Mesendoderm (in vitro differentiated cells): ENCODE data around the gene CEBPZOS. TPM values are rescaled to one million over a fixed set of nuclear protein-coding genes. Genes with fewer than 3 reads are reported as not detected.

Experiments
- DNase-seq: peaks from one replicate; pipeline ENCODE4 v3.0.0; 2013
- H2AK5ac ChIP-seq: 2 replicates; pipeline ENCODE4 v1.6.1; 2013; ENCODE audit warnings: low read length, inconsistent platforms
- H2BK120ac ChIP-seq: 2 replicates; pipeline ENCODE4 v1.6.1; 2013; ENCODE audit warnings: low read depth, mild to moderate bottlenecking, low read length, moderate library complexity, mixed read lengths
- H2BK15ac ChIP-seq: replicated peaks from 2 replicates; pipeline ENCODE4 v1.6.1; 2013; ENCODE audit warnings: low read depth, mild to moderate bottlenecking, moderate library complexity
- H2BK5ac ChIP-seq: 2 replicates; pipeline ENCODE4 v1.6.1; 2013; ENCODE audit warnings: low read length, inconsistent platforms
- H3K18ac ChIP-seq: 2 replicates; pipeline ENCODE4 v1.6.1; 2013; ENCODE audit warnings: mild to moderate bottlenecking, low read length, mixed read lengths
- H3K23ac ChIP-seq: one replicate; pipeline ENCODE4 v1.6.1; 2013; ENCODE audit warnings: low read length
- H3K27ac ChIP-seq: 2 replicates; pipeline ENCODE4 v1.5.1; 2013; ENCODE audit warnings: low read depth, mild to moderate bottlenecking, inconsistent platforms, low read length, moderate library complexity
- H3K27me3 ChIP-seq: 2 replicates; pipeline ENCODE4 v1.6.1; 2013; ENCODE audit warnings: low read length, control low read depth, mild to moderate bottlenecking, inconsistent platforms; ENCODE audit not compliant: insufficient read depth, poor library complexity
- H3K36me3 ChIP-seq: 2 replicates; pipeline ENCODE4 v1.6.1; 2013; ENCODE audit warnings: low read length, inconsistent platforms; ENCODE audit not compliant: control insufficient read depth, insufficient read depth
- H3K4ac ChIP-seq: one replicate; pipeline ENCODE4 v1.6.1; 2013; ENCODE audit warnings: low read depth, mild to moderate bottlenecking, low read length, moderate library complexity
- H3K4me1 ChIP-seq: 2 replicates; pipeline ENCODE4 v1.6.1; 2013; ENCODE audit warnings: low read depth, low read length, inconsistent platforms; ENCODE audit not compliant: control insufficient read depth
- H3K4me2 ChIP-seq: 2 replicates; pipeline ENCODE4 v1.6.1; 2013; ENCODE audit warnings: low read length
- H3K4me3 ChIP-seq: 2 replicates; pipeline ENCODE4 v1.5.1; 2013; ENCODE audit warnings: mild to moderate bottlenecking, low read length
- H3K56ac ChIP-seq: one replicate; pipeline ENCODE4 v1.6.1; 2013; ENCODE audit warnings: low read length
- H3K79me1 ChIP-seq: 2 replicates; pipeline ENCODE4 v1.6.1; 2013; ENCODE audit warnings: low read length, inconsistent platforms
- H3K79me2 ChIP-seq: 2 replicates; pipeline ENCODE4 v1.6.1; 2013; ENCODE audit warnings: mild to moderate bottlenecking, low read length; ENCODE audit not compliant: control insufficient read depth, insufficient read depth
- H3K9ac ChIP-seq: 2 replicates; pipeline ENCODE4 v1.6.1; 2013; ENCODE audit warnings: low read length, inconsistent platforms
- H4K5ac ChIP-seq: one replicate; pipeline ENCODE4 v1.6.1; 2013; ENCODE audit warnings: low read length
- H4K8ac ChIP-seq: one replicate; pipeline ENCODE4 v1.6.1; 2013; ENCODE audit warnings: low read depth, mild to moderate bottlenecking, control low read depth, low read length, moderate library complexity
- WGBS: extraction: QIAGEN DNeasy Blood & Tissue Kit; methylation state at CpG from one replicate; pipeline ENCODE4 v1.1.7; 2013; ENCODE audit warnings: low lambda C conversion rate, missing lambda C conversion rate; ENCODE audit not compliant: insufficient coverage; ENCODE audit errors: extremely low coverage; 5-methylcytosine and 5-hydroxymethylcytosine counted together
- polyA plus RNA-seq, 2 experiments: library from polyadenylated mRNA; stranded (reverse); fragments of 200-250 nt; gene quantifications; one replicate each; pipeline ENCODE4 v1.2.3, GENCODE V29; 2013

CEBPZOS gene
- polyA plus RNA-seq (2013, experiment 1 of 2): 23.4 TPM
- polyA plus RNA-seq (2013, experiment 2 of 2): 21.8 TPM

- peak; percentile 77 for DNase-seq
- peak within 1 kb of the TSS; percentile 74 for H3K4ac ChIP-seq
- H4K5ac ChIP-seq: peak within 1 kb of the TSS; percentile 60
- no peaks in the 10 kb centered on the region for H3K4me1 ChIP-seq
- no peak within 1 kb of the TSS for H4K8ac ChIP-seq
- no peaks in the 10 kb centered on the region for H3K79me1 ChIP-seq
- H3K23ac ChIP-seq: peak within 1 kb of the TSS; percentile 69
- peaks cover 5% of the 10 kb centered on the region for H3K79me2 ChIP-seq
- H3K9ac ChIP-seq: peak within 1 kb of the TSS; percentile 90
- no peaks in the 10 kb centered on the region for H3K36me3 ChIP-seq
- peak within 1 kb of the TSS; percentile 62 for H3K18ac ChIP-seq
- peak within 1 kb of the TSS; percentile 58 for H2BK5ac ChIP-seq
- WGBS: no CpG with 5 or more reads among the region's 72 CpGs
- peak within 1 kb of the TSS; percentile 76 for H3K4me2 ChIP-seq
- no peak within 1 kb of the TSS for H2BK120ac ChIP-seq
- H3K27me3 ChIP-seq: no peaks in the 10 kb centered on the region
- no peak within 1 kb of the TSS for H2AK5ac ChIP-seq
- H3K4me3 ChIP-seq: peak within 1 kb of the TSS; percentile 75
- H2BK15ac ChIP-seq: no peak within 1 kb of the TSS
- peak within 1 kb of the TSS; percentile 41 for H3K27ac ChIP-seq
- H3K56ac ChIP-seq: peak within 1 kb of the TSS; percentile 95
These were observed at the start of gene CEBPZOS for GRCh38 chr2:37196320-37197195. Gene CEBPZOS (plus strand): TSS chr2:37196496. CDS start chr2:37199705, 3,209 bp downstream.

GRCh38 chr2:37148325-37148724 lies 48.0 kb upstream of the CEBPZOS start:
- no peaks in the 10 kb centered on the region for H3K79me2 ChIP-seq
- H3K56ac ChIP-seq: no peak overlapping the region
- H3K4me1 ChIP-seq: no peaks in the 10 kb centered on the region
- no peak overlapping the region for H3K9ac ChIP-seq
- DNase-seq: no peak
- no peak overlapping the region for H3K18ac ChIP-seq
- 100% methylated on average over 1 of the region's 7 CpGs for WGBS
- no peak overlapping the region for H2BK15ac ChIP-seq
- H3K4me3 ChIP-seq: no peak overlapping the region
- H4K5ac ChIP-seq: no peak overlapping the region
- no peaks in the 10 kb centered on the region for H3K27me3 ChIP-seq
- no peak overlapping the region for H2BK120ac ChIP-seq
- no peak overlapping the region for H3K27ac ChIP-seq
- no peak overlapping the region for H3K4ac ChIP-seq
- no peaks in the 10 kb centered on the region for H3K79me1 ChIP-seq
- H2AK5ac ChIP-seq: no peak overlapping the region
- H2BK5ac ChIP-seq: no peak overlapping the region
- H3K23ac ChIP-seq: no peak overlapping the region
- H3K36me3 ChIP-seq: no peaks in the 10 kb centered on the region
- H3K4me2 ChIP-seq: no peak overlapping the region
- no peak overlapping the region for H4K8ac ChIP-seq

DNA sequence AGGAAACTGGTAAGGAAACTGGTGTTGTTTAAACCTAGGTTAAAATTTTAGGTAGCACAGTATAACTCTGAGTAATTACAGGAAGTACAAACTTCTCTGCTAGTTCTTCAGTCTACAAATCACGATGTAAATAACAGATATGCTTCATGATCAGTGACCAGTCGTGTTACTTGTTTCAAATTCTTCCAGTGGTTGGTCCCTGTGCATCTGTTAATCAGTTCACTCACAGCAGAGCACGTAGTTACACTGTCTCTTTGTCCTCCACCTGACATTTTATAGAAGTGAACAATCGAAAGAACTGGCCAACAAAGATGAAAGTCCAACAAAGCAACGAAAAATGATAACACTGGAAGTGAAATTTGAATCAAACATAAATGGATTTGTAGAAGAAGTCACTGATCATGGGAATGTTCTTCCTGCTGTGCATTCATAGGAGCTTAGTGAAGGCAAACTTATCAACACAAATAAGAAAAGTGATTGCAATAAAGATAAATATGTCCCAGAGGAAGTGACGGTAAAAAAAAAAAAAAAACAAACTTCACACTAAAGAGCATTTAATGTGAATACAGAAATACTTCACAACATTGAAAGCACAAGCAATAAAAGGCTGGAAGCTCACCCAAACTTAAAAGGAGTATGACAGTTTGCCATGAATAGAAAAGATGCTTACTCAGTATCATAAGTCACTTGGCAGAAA lies 46.5 kb upstream of the CEBPZOS start:
- H3K4me2 ChIP-seq: no peak overlapping the region
- no peaks in the 10 kb centered on the region for H3K79me1 ChIP-seq
- H3K27me3 ChIP-seq: no peaks in the 10 kb centered on the region
- WGBS: no CpG with 5 or more reads among the region's 6 CpGs
- H3K23ac ChIP-seq: no peak overlapping the region
- no peak overlapping the region for H3K4ac ChIP-seq
- no peak for DNase-seq
- no peaks in the 10 kb centered on the region for H3K79me2 ChIP-seq
- H2BK120ac ChIP-seq: no peak overlapping the region
- H3K18ac ChIP-seq: no peak overlapping the region
- no peak overlapping the region for H3K27ac ChIP-seq
- H2AK5ac ChIP-seq: no peak overlapping the region
- H3K56ac ChIP-seq: no peak overlapping the region
- H2BK5ac ChIP-seq: no peak overlapping the region
- no peak overlapping the region for H4K5ac ChIP-seq
- no peak overlapping the region for H2BK15ac ChIP-seq
- no peak overlapping the region for H4K8ac ChIP-seq
- H3K4me3 ChIP-seq: no peak overlapping the region
- H3K4me1 ChIP-seq: no peaks in the 10 kb centered on the region
- no peak overlapping the region for H3K9ac ChIP-seq
- no peaks in the 10 kb centered on the region for H3K36me3 ChIP-seq

DNA sequence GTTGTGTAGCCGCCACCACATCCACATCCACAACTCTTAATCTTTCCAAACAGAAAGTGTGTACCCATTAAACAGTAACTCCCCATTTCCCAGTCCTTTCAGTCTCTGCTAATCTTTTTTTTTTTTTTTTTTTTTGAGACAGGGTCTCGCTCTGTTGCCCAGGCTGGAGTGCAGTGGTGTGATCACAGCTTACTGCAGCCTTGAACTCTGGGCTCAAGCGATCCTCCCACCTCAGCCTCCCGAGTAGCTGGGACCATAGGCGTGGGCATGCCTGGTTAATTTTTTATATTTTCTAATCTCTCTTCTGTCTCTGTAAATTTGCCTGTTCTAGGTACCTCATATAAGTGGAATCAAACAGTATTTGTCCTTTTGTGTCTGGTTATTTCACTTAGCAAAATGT lies 43.1 kb upstream of the CEBPZOS start:
- Histone ChIP-seq H2AK5ac (no peak overlapping the region), H4K5ac (no peak overlapping the region), H3K23ac (no peak overlapping the region), H2BK15ac (no peak overlapping the region), H2BK5ac (no peak overlapping the region), H3K4me3 (no peak overlapping the region), H3K27ac (no peak overlapping the region), H2BK120ac (no peak overlapping the region), H3K18ac (no peak overlapping the region), H3K56ac (no peak overlapping the region), H3K27me3 (no peaks in the 10 kb centered on the region), H3K79me2 (peaks cover 2% of the 10 kb centered on the region), H3K4me1 (no peaks in the 10 kb centered on the region), H4K8ac (no peak overlapping the region), H3K9ac (no peak overlapping the region), H3K4ac (no peak overlapping the region), H3K4me2 (no peak overlapping the region), H3K79me1 (peaks cover 5% of the 10 kb centered on the region), H3K36me3 (no peaks in the 10 kb centered on the region)
- WGBS: no CpG with 5 or more reads among the region's 5 CpGs
- DNase-seq: no peak

DNA sequence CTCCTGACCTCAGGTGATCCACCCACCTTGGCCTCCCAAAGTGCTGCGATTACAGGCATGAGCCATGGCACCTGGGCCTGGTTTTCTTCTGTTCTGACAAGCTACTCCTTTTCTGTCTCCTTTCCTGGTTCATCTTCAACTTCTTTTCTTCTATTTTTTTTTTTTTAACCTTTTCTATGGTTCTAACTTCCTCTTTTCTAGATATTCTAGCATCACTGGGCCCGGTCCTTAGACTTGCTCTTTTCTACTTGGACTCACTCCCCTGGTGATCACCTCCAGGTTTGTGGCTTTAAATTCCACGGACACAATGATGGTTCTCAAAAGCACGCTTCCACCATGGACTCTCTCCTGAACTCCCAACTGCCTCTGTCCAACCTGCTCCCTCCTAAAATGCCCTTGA lies 41.5 kb upstream of the CEBPZOS start:
- Histone ChIP-seq H3K9ac (no peak overlapping the region), H3K27ac (no peak overlapping the region), H2BK120ac (no peak overlapping the region), H3K36me3 (no peaks in the 10 kb centered on the region), H3K4ac (no peak overlapping the region), H3K23ac (no peak overlapping the region), H3K56ac (no peak overlapping the region), H3K27me3 (no peaks in the 10 kb centered on the region), H3K4me3 (no peak overlapping the region), H2AK5ac (no peak overlapping the region), H3K18ac (no peak overlapping the region), H3K4me2 (no peak overlapping the region), H2BK15ac (no peak overlapping the region), H2BK5ac (no peak overlapping the region), H3K79me1 (peaks cover 5% of the 10 kb centered on the region), H3K79me2 (peaks cover 2% of the 10 kb centered on the region), H4K8ac (no peak overlapping the region), H4K5ac (no peak overlapping the region), H3K4me1 (no peaks in the 10 kb centered on the region)
- WGBS: no CpG with 5 or more reads among the region's 4 CpGs
- no peak for DNase-seq
